HepG2 (cell line): ENCODE data around the gene LAMB2. TPM values are rescaled to one million over a fixed set of nuclear protein-coding genes. Genes with fewer than 3 reads are reported as not detected.

Experiments
- AGO2 ChIP-seq: fragments of 200-400 bp; formaldehyde crosslinking; optimal IDR thresholded peaks from 2 replicates; pipeline ENCODE3; 2017; ENCODE audit warnings: mild to moderate bottlenecking, low read depth, low read length, moderate library complexity
- ARNT2 ChIP-seq: sonication (generic); formaldehyde crosslinking; IDR thresholded peaks from 2 replicates; pipeline ENCODE4 v1.8.0; 2022; ENCODE audit warnings: mild to moderate bottlenecking, low read depth, missing genetic modification reagents, moderate library complexity
- GPN1 ChIP-seq: sonication (generic); formaldehyde crosslinking; IDR thresholded peaks from 2 replicates; pipeline ENCODE4 v1.5.1; 2020; ENCODE audit warnings: missing genetic modification reagents, borderline replicate concordance
- ZFY ChIP-seq: sonication (generic); formaldehyde crosslinking; IDR thresholded peaks from 2 replicates; pipeline ENCODE4 v1.4.0; 2020; ENCODE audit warnings: missing genetic modification reagents
- ZNF441 ChIP-seq: sonication (generic); formaldehyde crosslinking; IDR thresholded peaks from 2 replicates; pipeline ENCODE4 v1.7.0; 2021; ENCODE audit warnings: missing genetic modification reagents, borderline replicate concordance
- ZNF607 ChIP-seq: sonication (generic); formaldehyde crosslinking; IDR thresholded peaks from 2 replicates; pipeline ENCODE4 v1.5.1; 2020; ENCODE audit warnings: missing genetic modification reagents, mild to moderate bottlenecking, borderline replicate concordance
- ZNF703 ChIP-seq: sonication (generic); formaldehyde crosslinking; IDR thresholded peaks from 2 replicates; pipeline ENCODE4 v1.5.1; 2020; ENCODE audit warnings: missing genetic modification reagents, mild to moderate bottlenecking, moderate library complexity, borderline replicate concordance
- ZSCAN21 ChIP-seq: sonication (generic); formaldehyde crosslinking; IDR thresholded peaks from 2 replicates; pipeline ENCODE4 v1.8.0; 2022; ENCODE audit warnings: mild to moderate bottlenecking, missing genetic modification reagents, moderate library complexity, borderline replicate concordance
- polyA plus RNA-seq, 8 experiments: library from polyadenylated mRNA; depleted of rRNA in 3 of 8; stranded (reverse) in 7 of 8; unstranded in 1 of 8; fragments of >200 nt; fragmentation: Illumina TruSeq in 4 of 8; extraction: Trizol in 4 of 8; gene quantifications; 2 replicates each; pipeline versions ENCODE4 v1.2.1 to v1.2.3, GENCODE V29; 2011 to 2016; ENCODE audit warnings: low read depth in 4 of 8, missing spikeins in 1 of 8, mixed read lengths in 1 of 8; ENCODE audit not compliant: insufficient read depth in 1 of 8
- total RNA-seq, 5 experiments: library from RNA; depleted of rRNA; stranded (reverse); fragments of >200 nt; fragmentation: Illumina TruSeq; extraction: Trizol; gene quantifications; 2 replicates each; pipeline ENCODE4 v1.2.3, GENCODE V29; 2016; ENCODE audit warnings: low read depth in 1 of 5
- TF ChIP-seq, protein P1 (sequence below): sonication (generic); formaldehyde crosslinking; IDR thresholded peaks from 2 replicates; pipeline ENCODE4 v1.4.0; 2020; ENCODE audit warnings: mild to moderate bottlenecking, missing genetic modification reagents
- TF ChIP-seq, protein P2 (sequence below): sonication (generic); formaldehyde crosslinking; IDR thresholded peaks from 2 replicates; pipeline ENCODE4 v1.9.0; 2022; ENCODE audit warnings: missing genetic modification reagents, mild to moderate bottlenecking, borderline replicate concordance
- TF ChIP-seq, protein P3 (sequence below): sonication (generic); formaldehyde crosslinking; conservative IDR thresholded peaks from 2 replicates; pipeline ENCODE4 v1.8.0; 2022; ENCODE audit warnings: missing genetic modification reagents
- TF ChIP-seq, protein P4 (sequence below): sonication (generic); formaldehyde crosslinking; IDR thresholded peaks from 2 replicates; pipeline ENCODE4 v1.9.0; 2021; ENCODE audit warnings: missing genetic modification reagents, borderline replicate concordance
- TF ChIP-seq, protein P5 (sequence below): sonication (generic); formaldehyde crosslinking; IDR thresholded peaks from 2 replicates; pipeline ENCODE4 v1.8.0; 2022; ENCODE audit warnings: mild to moderate bottlenecking, missing genetic modification reagents, borderline replicate concordance
- TF ChIP-seq, protein P6 (sequence below): sonication (generic); formaldehyde crosslinking; IDR thresholded peaks from 2 replicates; pipeline ENCODE4 v1.8.0; 2022; ENCODE audit warnings: missing genetic modification reagents, mild to moderate bottlenecking, moderate library complexity, borderline replicate concordance

LAMB2 gene
- total and polyA plus RNA-seq, 2 of the 13 experiments (the other 11 are each of a cell fraction or from before 2014, with no cell fraction given), result 208 to 443 TPM

DNA sequence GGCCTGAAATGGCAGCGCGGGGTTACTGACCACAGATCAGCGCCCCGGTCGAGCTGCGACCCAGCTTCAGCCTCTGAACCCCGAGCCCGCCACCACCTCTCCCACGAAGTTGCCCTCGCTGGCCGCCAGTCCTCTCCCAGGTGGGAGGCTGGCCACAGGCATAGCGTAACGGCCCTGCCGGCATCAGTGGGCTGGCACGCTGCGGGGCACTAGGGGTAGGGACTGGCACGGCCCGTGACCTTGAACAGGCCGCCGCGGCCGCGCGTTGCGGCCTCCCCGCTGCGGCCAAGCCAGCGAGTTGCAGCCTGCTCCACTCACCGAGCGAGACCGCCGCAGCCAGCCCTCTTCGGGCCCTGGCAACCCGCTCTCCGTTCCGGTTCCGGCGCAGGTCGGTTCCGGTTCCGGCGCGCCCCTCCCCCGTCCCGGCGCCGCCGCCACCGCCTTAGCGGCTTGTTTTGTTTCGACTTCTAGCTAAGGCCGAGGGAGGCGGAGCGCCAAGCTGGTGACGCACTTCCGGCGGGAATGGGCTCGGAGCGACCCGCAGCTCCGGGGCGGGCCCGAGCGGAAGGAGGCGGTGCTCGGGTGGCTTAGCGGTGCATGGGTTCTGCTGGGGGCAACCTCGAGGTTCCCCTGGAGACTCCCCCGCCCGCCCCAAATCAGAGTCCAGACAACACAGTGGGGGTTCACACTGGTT, 12.3 kb downstream of the LAMB2 start, which contains the start of gene USP19 (continued):
- no peak for TF ChIP-seq GPN1 (CRISPR knock-in tag)
- TF ChIP-seq, protein P1, sequence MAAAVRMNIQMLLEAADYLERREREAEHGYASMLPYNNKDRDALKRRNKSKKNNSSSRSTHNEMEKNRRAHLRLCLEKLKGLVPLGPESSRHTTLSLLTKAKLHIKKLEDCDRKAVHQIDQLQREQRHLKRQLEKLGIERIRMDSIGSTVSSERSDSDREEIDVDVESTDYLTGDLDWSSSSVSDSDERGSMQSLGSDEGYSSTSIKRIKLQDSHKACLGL, result peak; percentile 68
- peak; percentile 88 for TF ChIP-seq AGO2
- TF ChIP-seq ZSCAN21, result peak; percentile 81; the same call in 1 of the 2 replicates
- TF ChIP-seq, protein P2, sequence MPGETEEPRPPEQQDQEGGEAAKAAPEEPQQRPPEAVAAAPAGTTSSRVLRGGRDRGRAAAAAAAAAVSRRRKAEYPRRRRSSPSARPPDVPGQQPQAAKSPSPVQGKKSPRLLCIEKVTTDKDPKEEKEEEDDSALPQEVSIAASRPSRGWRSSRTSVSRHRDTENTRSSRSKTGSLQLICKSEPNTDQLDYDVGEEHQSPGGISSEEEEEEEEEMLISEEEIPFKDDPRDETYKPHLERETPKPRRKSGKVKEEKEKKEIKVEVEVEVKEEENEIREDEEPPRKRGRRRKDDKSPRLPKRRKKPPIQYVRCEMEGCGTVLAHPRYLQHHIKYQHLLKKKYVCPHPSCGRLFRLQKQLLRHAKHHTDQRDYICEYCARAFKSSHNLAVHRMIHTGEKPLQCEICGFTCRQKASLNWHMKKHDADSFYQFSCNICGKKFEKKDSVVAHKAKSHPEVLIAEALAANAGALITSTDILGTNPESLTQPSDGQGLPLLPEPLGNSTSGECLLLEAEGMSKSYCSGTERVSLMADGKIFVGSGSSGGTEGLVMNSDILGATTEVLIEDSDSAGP (CRISPR knock-in tag), result peak; percentile 97
- peak; percentile 96 for TF ChIP-seq ZFY (CRISPR knock-in tag)
- TF ChIP-seq ZNF607 (CRISPR knock-in tag), result no peak
- TF ChIP-seq, protein P3, sequence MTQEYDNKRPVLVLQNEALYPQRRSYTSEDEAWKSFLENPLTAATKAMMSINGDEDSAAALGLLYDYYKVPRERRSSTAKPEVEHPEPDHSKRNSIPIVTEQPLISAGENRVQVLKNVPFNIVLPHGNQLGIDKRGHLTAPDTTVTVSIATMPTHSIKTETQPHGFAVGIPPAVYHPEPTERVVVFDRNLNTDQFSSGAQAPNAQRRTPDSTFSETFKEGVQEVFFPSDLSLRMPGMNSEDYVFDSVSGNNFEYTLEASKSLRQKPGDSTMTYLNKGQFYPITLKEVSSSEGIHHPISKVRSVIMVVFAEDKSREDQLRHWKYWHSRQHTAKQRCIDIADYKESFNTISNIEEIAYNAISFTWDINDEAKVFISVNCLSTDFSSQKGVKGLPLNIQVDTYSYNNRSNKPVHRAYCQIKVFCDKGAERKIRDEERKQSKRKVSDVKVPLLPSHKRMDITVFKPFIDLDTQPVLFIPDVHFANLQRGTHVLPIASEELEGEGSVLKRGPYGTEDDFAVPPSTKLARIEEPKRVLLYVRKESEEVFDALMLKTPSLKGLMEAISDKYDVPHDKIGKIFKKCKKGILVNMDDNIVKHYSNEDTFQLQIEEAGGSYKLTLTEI (CRISPR knock-in tag), result no peak
- TF ChIP-seq, protein P4, sequence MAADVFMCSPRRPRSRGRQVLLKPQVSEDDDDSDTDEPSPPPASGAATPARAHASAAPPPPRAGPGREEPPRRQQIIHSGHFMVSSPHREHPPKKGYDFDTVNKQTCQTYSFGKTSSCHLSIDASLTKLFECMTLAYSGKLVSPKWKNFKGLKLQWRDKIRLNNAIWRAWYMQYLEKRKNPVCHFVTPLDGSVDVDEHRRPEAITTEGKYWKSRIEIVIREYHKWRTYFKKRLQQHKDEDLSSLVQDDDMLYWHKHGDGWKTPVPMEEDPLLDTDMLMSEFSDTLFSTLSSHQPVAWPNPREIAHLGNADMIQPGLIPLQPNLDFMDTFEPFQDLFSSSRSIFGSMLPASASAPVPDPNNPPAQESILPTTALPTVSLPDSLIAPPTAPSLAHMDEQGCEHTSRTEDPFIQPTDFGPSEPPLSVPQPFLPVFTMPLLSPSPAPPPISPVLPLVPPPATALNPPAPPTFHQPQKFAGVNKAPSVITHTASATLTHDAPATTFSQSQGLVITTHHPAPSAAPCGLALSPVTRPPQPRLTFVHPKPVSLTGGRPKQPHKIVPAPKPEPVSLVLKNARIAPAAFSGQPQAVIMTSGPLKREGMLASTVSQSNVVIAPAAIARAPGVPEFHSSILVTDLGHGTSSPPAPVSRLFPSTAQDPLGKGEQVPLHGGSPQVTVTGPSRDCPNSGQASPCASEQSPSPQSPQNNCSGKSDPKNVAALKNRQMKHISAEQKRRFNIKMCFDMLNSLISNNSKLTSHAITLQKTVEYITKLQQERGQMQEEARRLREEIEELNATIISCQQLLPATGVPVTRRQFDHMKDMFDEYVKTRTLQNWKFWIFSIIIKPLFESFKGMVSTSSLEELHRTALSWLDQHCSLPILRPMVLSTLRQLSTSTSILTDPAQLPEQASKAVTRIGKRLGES (CRISPR knock-in tag), result no peak
- TF ChIP-seq, protein P5, sequence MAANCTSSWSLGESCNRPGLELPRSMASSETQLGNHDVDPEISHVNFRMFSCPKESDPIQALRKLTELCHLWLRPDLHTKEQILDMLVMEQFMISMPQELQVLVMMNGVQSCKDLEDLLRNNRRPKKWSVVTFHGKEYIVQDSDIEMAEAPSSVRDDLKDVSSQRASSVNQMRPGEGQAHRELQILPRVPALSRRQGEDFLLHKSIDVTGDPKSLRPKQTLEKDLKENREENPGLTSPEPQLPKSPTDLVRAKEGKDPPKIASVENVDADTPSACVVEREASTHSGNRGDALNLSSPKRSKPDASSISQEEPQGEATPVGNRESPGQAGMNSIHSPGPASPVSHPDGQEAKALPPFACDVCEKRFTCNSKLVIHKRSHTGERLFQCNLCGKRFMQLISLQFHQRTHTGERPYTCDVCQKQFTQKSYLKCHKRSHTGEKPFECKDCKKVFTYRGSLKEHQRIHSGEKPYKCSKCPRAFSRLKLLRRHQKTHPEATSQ (CRISPR knock-in tag), result peak; percentile 56; the same call in 1 of the 2 replicates
- TF ChIP-seq, protein P6, sequence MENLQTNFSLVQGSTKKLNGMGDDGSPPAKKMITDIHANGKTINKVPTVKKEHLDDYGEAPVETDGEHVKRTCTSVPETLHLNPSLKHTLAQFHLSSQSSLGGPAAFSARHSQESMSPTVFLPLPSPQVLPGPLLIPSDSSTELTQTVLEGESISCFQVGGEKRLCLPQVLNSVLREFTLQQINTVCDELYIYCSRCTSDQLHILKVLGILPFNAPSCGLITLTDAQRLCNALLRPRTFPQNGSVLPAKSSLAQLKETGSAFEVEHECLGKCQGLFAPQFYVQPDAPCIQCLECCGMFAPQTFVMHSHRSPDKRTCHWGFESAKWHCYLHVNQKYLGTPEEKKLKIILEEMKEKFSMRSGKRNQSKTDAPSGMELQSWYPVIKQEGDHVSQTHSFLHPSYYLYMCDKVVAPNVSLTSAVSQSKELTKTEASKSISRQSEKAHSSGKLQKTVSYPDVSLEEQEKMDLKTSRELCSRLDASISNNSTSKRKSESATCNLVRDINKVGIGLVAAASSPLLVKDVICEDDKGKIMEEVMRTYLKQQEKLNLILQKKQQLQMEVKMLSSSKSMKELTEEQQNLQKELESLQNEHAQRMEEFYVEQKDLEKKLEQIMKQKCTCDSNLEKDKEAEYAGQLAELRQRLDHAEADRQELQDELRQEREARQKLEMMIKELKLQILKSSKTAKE (CRISPR knock-in tag), result no peak
- peak; percentile 77 for TF ChIP-seq ARNT2 (CRISPR knock-in tag)
- no peak for TF ChIP-seq ZNF703
- peak; percentile 74; the same call in 1 of the 2 replicates for TF ChIP-seq ZNF441 (CRISPR knock-in tag)
